K562 (cell line): ENCODE measurements around the gene UBXN11.

ENCODE experiments used
- CEBPB ChIP-seq: fragments of 450-650 bp; IDR thresholded peaks from 2 replicates; pipeline ENCODE4 v1.6.1; 2016; ENCODE audit warnings: missing genetic modification characterization, missing compliant biosample characterization
- JUND ChIP-seq, 2 experiments: IDR thresholded peaks; 2 replicates in 1 of 2; 3 replicates in 1 of 2; pipeline ENCODE4 v1.6.1; 2011; ENCODE audit warnings: borderline replicate concordance in 2 of 2, low read depth in 2 of 2, low read length in 2 of 2, improper control_type of control experiment in 1 of 2, missing biosample characterization in 1 of 2, missing genetic modification characterization in 1 of 2, missing genetic modification reagents in 1 of 2

- TF ChIP-seq CEBPB (tag) (no peak), JUND (IDR thresholded peaks at IDR 0.05; ENCODE audit: borderline replicate concordance, low read depth, low read length) (no peak), JUND (tag; IDR thresholded peaks at IDR 0.05; ENCODE audit: borderline replicate concordance, low read depth, low read length) (no peak)
Measured at GRCh38 chr1:26277719-26278118, 28.7 kb downstream of the UBXN11 start.
